A673 (cell line): ENCODE results near the gene ABCC11. TPM values are rescaled to one million over a fixed set of nuclear protein-coding genes. Genes with fewer than 3 reads are reported as not detected.

Source experiments
- BruUV-seq: library from RNA; stranded (reverse); fragments of 400-500 nt; replicated peaks from 2 replicates; lab custom pipeline; 2021; lab: Mats Ljungman, UMichigan
- CTCF ChIA-PET: fragments of 300-600 bp; sonication (Branson Sonifier 250); formaldehyde crosslinking; loops from one replicate; lab custom pipeline; 2022; ENCODE audit warnings: antibody characterized with exemption; lab: Charles Lee
- POLR2A ChIA-PET: fragments of 300-600 bp; sonication (Branson Sonifier 250); formaldehyde crosslinking; loops from one replicate; lab custom pipeline; 2022; ENCODE audit warnings: antibody characterized with exemption; ENCODE audit not compliant: low non-redundant PET; lab: Charles Lee
- DNase-seq: peaks from one replicate; pipeline ENCODE4 v3.0.0-alpha.2; 2015; ENCODE audit warnings: low spot score
- H3K27ac ChIP-seq: fragments of 200-600 bp; sonication (generic); 2 replicates; pipeline ENCODE4 v1.5.1; 2016; ENCODE audit warnings: mixed run types, low read depth, mild to moderate bottlenecking, mixed read lengths, antibody characterized with exemption, low read length; ENCODE audit not compliant: poor library complexity, severe bottlenecking
- H3K27me3 ChIP-seq: fragments of 200-600 bp; sonication (generic); replicated peaks from 2 replicates; pipeline ENCODE4 v1.6.1; 2017; ENCODE audit warnings: mixed run types, low read depth, mild to moderate bottlenecking, mixed read lengths, antibody characterized with exemption, low read length; ENCODE audit not compliant: insufficient read depth, poor library complexity
- H3K36me3 ChIP-seq: fragments of 200-600 bp; sonication (generic); 2 replicates; pipeline ENCODE4 v1.6.1; 2016; ENCODE audit warnings: mixed run types, mild to moderate bottlenecking, mixed read lengths, antibody characterized with exemption, low read length; ENCODE audit not compliant: insufficient read depth, poor library complexity, severe bottlenecking
- H3K4me1 ChIP-seq: fragments of 200-600 bp; sonication (generic); 2 replicates; pipeline ENCODE4 v1.6.1; 2017; ENCODE audit warnings: mixed run types, mild to moderate bottlenecking, mixed read lengths, antibody characterized with exemption, low read length; ENCODE audit not compliant: insufficient read depth, poor library complexity, severe bottlenecking
- H3K4me3 ChIP-seq: fragments of 200-600 bp; sonication (generic); 2 replicates; pipeline ENCODE4 v1.5.1; 2016; ENCODE audit warnings: low read depth, mixed run types, mild to moderate bottlenecking, mixed read lengths, low read length; ENCODE audit not compliant: poor library complexity, severe bottlenecking
- H3K9me3 ChIP-seq: fragments of 200-600 bp; sonication (generic); 2 replicates; pipeline ENCODE4 v1.6.1; 2016; ENCODE audit warnings: mixed run types, low read depth, mild to moderate bottlenecking, mixed read lengths, antibody characterized with exemption, low read length; ENCODE audit not compliant: poor library complexity, severe bottlenecking
- EZH2 ChIP-seq: fragments of 200-600 bp; sonication (generic); IDR thresholded peaks from 2 replicates; pipeline ENCODE4 v1.6.1; 2017; ENCODE audit warnings: borderline replicate concordance, low read depth, mild to moderate bottlenecking, mixed read lengths, antibody characterized with exemption, low read length; ENCODE audit not compliant: poor library complexity, severe bottlenecking
- intact Hi-C: fragments of 100-400 bp; cut with micrococcal nuclease; formaldehyde crosslinking; loops from one replicate; pipeline ENCODE4 v1.10.0; 2022; ENCODE audit not compliant: unreplicated experiment
- total RNA-seq: library from RNA; stranded (reverse); gene quantifications from 2 replicates; pipeline ENCODE4 v1.2.3, GENCODE V29; 2021
- TF ChIP-seq, protein P1 (sequence below): fragments of 300-800, 200-600 bp; sonication (generic); conservative IDR thresholded peaks from 2 replicates; pipeline ENCODE4 v1.5.1; 2017; ENCODE audit warnings: low read depth, mild to moderate bottlenecking, antibody characterized with exemption, low read length, moderate library complexity, mixed read lengths

Gene ABCC11
- total RNA-seq, 1 experiment from 2014 or later = not detected

DNA sequence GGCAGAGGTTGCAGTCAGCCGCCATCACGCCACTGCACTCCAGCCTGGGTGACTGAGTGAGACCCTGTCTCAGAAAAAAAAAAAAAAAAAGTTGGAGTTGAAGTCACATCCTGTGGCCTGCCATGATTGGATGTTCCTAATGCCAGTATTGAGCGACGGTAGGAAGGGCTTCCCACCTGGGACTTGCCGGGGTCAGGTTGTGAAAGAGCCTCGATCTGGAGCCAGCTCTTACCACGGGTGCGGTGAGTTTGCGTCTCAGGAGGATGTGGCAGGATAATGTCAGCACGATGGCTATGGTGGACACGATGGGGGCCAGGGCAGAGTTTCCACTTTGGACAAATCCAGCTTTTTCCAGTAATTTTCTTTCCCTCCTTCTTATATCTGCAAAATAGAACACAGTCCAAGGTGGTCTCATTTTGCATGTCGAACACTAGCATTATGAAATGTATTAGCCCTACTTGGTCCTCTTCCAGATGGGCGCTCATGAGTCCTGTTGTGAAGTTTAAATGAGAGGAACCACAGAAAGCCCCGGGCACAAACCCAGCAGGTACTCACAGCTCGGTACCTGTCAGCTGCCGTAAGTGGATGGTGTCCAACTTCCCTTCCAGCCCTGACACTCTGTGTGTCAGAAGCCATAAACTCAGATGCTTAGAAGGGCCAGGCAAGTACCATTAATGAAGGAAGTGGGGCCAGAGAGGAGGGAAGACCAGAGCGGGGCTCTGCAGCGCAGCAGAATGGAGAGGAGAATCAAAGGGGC is 113.7 kb downstream of the ABCC11 start:
- no peaks in the 10 kb centered on the region for H3K27me3 ChIP-seq
- BruUV-seq = no TSS peak
- H3K4me3 ChIP-seq = no peak overlapping the region
- intact Hi-C loops = no loop called here
- ChIA-PET POLR2A (no interaction called here), CTCF (no interaction called here)
- no peak for TF ChIP-seq EZH2
- TF ChIP-seq, protein P1, sequence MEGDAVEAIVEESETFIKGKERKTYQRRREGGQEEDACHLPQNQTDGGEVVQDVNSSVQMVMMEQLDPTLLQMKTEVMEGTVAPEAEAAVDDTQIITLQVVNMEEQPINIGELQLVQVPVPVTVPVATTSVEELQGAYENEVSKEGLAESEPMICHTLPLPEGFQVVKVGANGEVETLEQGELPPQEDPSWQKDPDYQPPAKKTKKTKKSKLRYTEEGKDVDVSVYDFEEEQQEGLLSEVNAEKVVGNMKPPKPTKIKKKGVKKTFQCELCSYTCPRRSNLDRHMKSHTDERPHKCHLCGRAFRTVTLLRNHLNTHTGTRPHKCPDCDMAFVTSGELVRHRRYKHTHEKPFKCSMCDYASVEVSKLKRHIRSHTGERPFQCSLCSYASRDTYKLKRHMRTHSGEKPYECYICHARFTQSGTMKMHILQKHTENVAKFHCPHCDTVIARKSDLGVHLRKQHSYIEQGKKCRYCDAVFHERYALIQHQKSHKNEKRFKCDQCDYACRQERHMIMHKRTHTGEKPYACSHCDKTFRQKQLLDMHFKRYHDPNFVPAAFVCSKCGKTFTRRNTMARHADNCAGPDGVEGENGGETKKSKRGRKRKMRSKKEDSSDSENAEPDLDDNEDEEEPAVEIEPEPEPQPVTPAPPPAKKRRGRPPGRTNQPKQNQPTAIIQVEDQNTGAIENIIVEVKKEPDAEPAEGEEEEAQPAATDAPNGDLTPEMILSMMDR = no peak
- H3K4me1 ChIP-seq = no peaks in the 10 kb centered on the region
- no peaks in the 10 kb centered on the region for H3K36me3 ChIP-seq
- no peak overlapping the region for H3K27ac ChIP-seq
- DNase-seq = no peak
- no peaks in the 10 kb centered on the region for H3K9me3 ChIP-seq

DNA sequence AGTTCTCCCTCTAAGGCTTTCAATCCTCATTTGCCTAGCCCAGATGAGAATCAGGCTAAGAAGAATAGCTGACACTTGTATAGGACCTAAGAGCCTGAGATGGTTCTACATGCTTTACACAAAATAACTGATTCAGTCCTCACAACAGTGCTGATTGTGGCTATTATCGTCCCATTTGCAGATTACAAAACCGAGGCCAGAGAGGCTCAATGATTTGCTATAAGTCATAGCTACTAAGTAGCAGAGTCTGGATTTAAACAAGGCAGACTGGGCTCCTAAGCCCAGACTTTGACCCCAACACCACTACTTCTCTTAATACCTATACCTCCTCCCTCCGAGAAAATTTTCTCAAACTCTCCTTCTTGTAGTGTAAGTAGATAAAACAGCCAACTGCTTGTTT is 114.6 kb downstream of the ABCC11 start:
- Histone ChIP-seq H3K4me3 (no peak overlapping the region), H3K9me3 (no peaks in the 10 kb centered on the region), H3K36me3 (no peaks in the 10 kb centered on the region), H3K27me3 (no peaks in the 10 kb centered on the region), H3K4me1 (no peaks in the 10 kb centered on the region), H3K27ac (no peak overlapping the region)
- intact Hi-C loops = no loop called here
- BruUV-seq = no TSS peak
- DNase-seq = no peak
- ChIA-PET POLR2A (interaction anchor here (0.8 kb wide), 1 partner anchor 991 kb away, joined by 3 read pairs; no protein-coding TSS in a partner anchor), CTCF (no interaction called here)
- TF ChIP-seq EZH2 = no peak
- TF ChIP-seq, protein P1 = no peak

DNA sequence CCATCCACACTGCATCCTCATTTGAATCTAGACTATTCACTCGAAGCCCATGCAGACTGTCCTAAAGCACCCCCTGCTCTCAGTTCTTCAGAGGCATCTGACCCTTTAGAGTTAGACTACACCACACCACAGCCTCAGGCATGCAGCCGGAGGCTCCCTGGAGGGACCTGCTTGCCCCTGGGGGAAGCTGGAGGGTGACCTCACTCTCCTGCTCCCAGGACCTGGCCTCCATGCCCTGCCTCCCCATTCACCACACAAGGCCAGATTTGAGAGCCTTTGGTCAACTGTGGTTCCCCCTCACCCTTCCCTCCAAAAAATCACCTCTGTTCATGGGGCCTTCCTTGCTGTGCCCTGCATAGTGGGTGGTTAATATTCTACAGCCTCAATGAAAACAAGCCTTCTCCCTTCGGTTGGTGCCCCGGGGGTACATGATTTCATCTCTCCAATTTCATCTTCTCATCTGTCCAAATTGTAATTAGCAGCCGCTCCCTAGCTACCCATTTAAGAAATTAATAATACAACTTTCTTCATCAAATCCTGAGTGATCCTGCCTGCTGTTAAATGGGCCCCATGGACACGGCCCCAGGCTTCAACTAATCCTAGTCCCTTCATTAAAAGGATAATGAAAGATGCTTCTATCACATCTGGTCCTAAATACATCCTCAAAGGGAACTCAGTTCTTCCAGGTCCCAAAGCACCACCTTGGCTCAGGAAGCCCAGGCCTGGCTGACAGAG is 116.0 kb downstream of the ABCC11 start:
- Histone ChIP-seq H3K27ac (no peak overlapping the region), H3K36me3 (no peaks in the 10 kb centered on the region)

More for the DNA sequence above, 116.0 kb downstream of the ABCC11 start:
- no peaks in the 10 kb centered on the region for H3K9me3 ChIP-seq
- H3K4me3 ChIP-seq = no peak overlapping the region
- no peaks in the 10 kb centered on the region for H3K27me3 ChIP-seq
- TF ChIP-seq, protein P1 = no peak
- no peak for TF ChIP-seq EZH2
- POLR2A ChIA-PET = no interaction called here
- intact Hi-C loops = no loop called here
- no peaks in the 10 kb centered on the region for H3K4me1 ChIP-seq
- CTCF ChIA-PET = no interaction called here
- BruUV-seq = no TSS peak
- no peak for DNase-seq
